HG02870 (cell line): ENCODE data around the gene RBKS.

Experiments
- ATAC-seq: cut with Tn5 transposase; IDR thresholded peaks from one replicate; pipeline ENCODE4 v1.9.1; 2021; ENCODE audit warnings: mild to moderate bottlenecking, moderate library complexity; ENCODE audit not compliant: unreplicated experiment

The RBKS gene

DNA sequence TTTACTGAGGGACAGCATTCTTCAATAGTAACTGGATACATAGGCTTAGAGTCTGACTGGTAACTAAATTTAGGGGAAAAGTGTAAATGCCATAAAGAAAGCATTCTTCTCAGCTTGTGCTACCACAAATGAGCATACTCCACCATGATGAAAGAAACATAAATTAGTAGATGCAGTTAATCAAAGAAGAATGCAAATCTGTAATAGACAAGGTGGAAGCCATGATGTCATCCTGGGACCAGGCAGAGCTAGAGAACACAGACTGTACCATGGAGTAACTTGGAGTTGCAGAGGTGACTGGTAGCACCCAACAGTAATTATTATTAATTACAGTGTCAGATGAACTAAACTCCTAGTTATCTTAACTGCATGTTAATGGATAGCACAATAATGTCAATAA lies 51.7 kb downstream of the RBKS start:
- no peak for ATAC-seq

DNA sequence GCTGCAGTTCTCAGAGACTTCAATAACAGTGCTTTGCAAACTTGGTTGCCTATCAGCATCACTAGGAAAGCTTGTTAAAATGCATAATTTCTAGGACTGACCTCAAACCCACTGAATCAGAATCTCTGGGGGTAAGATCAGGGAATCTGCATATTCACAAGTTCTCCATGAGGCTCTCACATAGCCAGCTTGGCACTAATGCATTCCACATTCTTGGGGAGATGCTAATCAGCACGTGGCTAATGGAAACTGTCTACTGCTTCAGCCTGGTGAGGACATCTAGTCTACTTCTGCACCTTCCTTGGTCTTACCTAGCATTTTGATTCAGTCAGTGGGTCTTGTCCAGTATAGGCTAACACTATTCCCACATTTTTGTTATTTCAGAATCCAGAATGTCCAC lies 56.3 kb downstream of the RBKS start:
- ATAC-seq: no peak

DNA sequence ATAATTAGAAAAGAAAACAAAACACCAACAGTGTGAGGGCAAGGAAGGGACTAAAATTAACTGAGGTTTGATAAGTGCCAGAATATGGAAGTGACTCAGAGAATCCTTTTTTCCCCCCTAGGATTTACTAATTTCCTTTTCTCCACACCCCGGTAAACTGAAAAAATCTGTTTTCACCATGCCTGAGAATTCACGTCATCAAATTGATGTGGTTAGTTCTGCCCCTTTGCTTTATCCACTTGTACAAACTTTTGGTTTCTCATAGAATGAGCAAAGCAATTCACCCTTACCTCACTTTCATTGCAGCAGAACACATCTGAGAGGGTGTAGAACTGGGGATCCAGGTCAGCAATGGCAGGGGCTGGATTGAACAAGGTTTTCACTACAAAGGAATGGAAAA lies 57.8 kb downstream of the RBKS start:
- ATAC-seq: no peak

DNA sequence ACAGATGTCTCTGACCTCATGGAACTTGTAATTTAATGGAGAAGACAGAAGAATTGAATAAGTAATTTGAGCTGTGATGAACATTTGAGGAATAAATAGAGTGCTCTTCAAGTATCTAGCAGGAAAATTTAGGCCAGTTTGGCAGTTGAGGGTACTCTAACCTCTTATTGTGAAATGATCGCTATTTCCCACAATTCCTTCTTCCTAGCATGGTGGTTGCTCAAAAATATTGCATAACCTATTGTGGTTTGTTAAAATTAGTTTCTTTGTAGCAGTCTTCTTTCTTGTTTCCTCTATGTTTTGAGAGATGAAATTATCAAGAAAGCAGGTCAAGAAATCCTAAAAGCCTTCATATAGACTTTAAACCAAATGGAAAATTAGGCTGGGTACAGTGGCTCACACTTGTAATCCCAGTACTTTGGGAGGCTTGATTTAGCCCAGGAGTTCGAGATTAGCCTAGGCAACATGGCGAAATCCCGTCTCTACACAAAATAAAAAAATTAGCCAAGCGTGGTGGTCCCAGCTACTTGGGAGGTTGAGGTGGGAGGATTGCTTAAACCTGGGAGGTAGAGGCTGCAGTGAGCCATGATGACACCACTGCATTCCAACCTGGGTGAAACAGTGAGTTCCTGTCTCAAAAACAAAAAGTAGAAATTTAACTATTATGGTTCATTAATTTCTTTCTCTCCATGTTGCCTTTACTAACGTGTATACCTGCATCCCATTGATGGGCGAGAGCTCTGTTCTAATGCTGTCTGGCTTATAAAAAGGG lies 58.7 kb downstream of the RBKS start:
- ATAC-seq: no peak

DNA sequence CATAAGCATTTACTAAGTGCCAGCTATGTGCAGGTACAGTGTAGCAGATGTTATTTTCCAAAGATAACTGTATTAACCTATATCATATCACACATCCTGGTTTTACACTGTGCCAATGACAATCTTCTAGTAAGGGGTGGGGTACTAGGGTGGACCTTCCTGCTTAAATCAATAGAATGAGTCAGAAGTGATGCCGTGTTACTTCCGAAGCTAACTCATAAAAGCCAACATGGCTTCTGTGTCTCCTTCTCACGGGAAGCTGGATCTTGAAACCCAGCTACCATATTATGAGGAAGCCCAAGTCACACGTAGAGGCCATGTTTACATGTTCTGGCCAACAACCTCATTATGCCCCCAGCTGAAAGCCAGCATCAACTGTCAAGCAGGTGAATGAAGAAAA lies 59.5 kb downstream of the RBKS start:
- no peak for ATAC-seq

DNA sequence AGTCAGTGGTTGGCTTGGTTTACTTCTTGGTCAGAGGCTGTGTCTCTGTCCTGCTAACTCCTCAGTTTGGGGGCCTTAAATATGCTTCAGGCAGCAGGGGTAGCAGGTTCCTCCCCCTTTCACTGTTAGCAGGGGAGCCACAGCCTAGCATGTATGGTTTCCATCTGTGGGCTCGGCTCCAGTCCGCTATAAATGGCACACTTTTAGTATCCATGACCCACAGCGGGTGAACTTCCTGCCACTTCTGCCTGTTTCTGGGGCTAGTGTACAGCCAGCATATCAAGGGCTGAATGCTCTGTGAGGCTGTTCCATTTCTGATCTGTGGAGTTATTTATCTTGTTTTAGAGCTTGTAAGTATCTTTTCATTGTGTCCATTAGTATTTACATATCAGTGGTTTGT lies 60.4 kb downstream of the RBKS start:
- no peak for ATAC-seq

DNA sequence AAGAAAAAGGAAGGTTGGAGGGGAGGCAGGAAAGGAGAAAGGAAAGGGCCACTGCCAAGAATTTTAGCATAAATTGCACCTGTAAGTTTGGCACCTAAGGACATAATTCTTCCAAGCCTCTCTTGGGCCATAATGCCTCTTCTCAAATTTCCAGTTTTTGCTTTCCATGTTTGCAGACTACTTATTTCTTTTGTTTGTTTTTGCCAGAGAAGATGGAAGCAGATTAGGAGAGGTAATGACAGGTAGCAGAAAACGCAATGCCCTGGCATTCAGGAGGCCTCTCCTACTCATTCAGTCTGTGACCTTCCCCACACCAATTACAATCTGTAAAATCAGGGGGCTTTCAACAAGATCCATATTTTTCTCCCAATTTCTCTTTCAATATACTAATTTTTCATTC lies 61.9 kb downstream of the RBKS start:
- ATAC-seq: no peak

DNA sequence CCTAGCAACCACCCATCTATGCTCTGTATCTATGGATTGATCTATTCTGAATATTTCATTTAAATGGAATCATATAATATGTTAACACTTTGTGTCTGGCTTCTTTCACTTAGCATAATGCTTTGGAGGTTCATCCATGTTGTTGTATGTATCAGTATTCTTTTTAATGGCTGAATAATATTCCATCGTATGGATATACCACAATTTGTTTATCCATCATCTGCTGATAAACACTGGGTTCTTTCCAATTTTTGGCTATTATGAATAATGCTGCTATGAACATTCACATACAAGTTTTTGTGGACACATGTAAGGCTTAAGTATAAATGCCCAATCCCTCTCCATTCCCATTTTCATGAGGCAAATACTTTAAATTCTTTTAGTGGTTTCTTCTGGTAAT lies 65.8 kb downstream of the RBKS start:
- no peak for ATAC-seq

DNA sequence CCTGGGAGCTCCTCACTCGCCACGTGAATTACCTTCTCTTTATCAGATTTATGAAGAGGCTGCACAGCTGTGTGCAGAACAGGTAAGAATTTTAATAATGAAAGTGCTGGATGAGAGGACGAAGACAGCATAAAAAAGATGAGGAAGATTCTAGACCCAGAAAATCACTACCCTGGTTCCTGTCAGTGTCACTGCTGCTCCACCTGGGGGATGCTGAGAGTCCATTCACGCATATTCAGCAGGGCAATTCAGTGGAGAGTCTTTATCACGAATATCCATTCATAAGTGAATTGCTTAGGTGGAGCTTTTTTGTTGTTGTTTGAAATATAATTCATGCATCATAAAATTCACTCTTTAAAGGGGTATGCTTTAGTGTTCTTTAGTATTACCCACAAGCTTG lies 66.6 kb downstream of the RBKS start:
- ATAC-seq: no peak

DNA sequence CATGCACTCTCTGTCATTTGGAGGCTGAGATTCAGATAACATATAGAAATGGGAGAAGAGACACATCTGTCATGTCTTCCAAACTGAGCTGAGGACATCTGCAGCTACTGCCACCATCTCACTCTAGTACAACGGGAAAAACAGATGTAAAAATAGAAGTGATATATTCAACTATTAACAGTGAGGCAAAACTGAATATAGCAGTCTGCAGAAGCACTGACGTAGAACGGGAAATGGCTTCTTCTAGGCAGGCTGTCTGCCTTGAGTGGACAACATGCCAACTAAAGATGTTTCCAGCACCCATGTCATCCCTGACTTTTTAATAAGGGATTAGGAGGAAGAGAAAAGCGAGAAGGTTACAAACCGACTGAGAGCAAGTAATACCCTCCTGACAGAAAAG lies 67.1 kb downstream of the RBKS start:
- ATAC-seq: no peak

DNA sequence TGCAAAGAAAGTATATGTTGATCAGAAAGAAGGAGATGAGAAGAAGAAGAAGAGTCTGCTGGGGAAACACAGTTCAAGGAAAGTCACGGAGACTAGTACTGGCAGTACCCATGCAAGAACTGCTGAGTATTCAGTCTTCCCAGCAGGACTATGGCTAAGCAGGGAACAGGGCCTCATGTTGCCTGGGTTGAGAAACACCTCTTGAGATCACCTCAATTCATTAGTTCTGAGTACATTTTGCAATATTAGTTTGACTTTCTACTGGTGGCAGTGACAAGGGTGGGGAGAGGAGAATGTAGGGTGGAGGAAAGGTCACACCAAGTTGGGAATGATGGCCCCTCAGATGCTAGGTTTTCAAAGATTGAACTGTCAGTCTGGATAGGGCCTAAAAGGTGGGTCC lies 68.1 kb downstream of the RBKS start:
- ATAC-seq: no peak

DNA sequence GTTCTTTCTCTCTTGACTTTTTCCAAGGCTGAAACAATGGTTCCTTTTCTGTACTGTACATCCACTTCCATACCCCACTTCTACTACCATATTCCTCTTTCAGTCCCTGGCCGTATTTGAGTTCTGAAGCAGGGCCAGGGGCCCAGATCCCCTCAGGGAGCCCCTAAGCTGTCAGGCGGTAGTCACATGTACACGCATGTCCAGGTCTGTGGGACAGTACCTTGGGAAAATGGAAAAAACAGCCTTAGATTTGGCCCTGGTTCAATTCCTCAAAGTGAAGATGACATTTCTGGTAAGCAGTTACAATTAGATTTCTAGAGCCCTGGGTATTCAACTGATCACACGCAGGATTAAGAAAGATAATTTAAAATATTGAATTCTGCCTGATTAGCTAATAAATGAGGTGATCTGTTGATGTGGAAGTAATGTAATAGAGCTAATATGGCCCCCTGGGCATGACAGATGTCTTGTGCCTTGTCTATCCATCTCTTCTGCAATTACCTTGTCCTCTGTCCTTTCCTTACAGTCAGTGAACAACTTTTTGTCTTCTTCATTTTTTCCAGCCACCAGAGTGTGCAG lies 74.2 kb downstream of the RBKS start:
- ATAC-seq: no peak

DNA sequence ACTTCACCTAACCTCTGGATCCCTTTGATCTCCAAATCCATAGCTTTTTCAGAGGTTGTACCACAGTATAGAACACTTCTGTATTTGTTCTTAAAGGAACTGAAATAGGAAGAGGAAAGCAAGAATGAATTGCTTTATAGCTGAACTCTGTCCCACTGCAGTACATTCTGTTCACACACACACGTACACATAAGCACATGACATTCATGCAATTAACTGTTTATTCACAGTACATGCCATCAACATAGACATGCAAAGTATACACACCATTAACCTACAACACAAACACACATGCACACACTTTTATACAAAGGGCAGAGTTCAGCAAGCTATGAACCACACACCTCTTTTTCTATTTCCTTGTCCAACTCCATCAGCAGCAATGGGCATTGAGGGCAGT lies 75.4 kb downstream of the RBKS start:
- ATAC-seq: no peak

DNA sequence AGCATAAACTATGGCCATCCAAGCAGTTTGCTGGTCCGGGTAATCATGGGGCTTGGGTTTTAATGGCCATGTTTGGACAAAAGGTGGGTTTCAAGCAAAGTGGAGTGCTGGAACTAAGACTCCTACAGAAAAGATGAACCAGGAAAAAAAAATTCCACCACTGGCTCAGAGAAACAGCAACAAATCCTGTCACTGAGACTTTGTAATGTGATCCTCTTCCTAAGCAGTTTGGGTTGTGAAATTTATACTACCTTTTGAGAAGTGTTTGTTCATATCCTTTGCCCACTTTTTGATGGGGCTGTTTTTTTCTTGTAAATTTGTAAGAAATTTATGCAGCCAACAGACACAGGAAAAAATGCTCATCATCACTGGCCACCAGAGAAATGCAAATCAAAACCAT lies 78.4 kb downstream of the RBKS start:
- ATAC-seq: no peak

DNA sequence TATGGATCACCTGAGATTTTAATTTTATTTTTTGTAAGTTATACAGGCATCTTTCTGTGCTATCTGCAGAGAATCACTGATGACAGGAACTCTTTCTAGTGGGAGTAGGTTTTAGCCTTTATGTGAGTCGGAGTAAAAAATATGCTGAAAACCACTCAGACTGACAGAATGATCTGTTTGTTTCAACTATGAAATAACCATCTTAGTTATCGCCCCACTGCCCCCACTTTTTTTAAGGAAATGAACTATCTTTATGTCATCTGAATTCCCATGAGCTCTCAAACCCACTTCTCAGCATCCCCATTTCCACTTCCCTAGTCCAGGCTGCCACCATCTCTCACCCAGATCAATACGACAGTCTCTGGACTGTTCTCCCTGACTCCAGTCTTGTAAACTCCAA lies 79.7 kb downstream of the RBKS start:
- ATAC-seq: no peak

DNA sequence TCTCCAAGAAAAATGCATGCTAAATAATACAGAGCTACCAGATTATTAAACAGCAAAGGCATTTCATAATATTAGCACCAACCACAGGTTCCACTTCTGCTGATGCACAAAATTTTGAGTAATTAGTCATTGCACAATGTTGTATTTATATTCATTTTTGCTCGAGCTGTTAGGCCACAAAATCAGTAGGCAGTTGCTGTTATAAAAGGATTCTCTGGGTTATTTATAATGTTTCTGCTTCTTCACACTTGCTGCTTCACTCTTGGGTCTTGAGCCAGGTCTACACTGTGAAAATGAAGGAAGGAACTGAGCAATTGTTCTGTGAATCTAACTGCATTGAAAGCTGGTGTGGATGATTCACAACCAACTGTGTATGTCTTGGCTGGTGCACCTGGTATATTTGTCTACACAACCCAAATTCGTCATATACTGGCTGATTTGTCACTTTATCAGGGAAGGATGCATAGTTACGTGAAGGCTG lies 80.4 kb downstream of the RBKS start:
- ATAC-seq: no peak

DNA sequence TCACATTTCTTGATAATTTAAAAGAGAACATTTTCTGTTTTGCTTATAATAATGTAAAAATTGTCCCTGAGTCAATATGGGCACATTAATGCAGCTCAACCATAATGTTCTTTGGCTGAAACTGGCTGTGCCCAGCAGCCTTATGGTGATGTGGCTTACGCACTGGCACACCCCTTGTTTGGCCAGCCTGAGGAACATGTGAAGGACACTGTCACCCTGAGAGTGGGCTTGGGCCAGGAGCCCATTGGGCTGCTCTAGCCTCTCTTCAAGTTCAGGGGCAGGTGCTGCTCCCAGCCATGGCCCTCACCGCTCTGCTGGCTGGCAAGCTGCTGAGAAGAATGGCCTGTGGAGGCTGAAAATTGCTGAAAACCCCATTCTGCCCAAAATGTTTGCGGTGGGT lies 81.2 kb downstream of the RBKS start:
- ATAC-seq: no peak

DNA sequence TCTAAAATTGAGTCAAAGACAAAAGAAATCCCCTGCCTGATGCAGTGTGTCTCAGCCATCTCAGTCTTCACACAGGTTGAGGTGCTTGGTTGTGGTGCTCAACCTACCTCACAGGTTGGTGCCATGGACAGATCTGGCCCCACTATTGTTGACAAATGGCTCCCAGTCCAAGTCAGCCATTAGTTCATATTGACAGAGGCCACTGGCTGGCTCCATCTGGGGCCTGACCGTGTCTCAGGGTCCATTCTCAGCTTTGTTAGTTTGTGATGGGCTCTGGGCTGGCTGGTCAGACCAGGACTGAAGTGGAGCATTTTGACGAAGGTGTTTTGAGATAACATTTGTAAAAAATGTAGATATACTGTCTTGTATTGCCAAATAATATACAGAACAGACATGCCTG lies 81.8 kb downstream of the RBKS start:
- no peak for ATAC-seq

DNA sequence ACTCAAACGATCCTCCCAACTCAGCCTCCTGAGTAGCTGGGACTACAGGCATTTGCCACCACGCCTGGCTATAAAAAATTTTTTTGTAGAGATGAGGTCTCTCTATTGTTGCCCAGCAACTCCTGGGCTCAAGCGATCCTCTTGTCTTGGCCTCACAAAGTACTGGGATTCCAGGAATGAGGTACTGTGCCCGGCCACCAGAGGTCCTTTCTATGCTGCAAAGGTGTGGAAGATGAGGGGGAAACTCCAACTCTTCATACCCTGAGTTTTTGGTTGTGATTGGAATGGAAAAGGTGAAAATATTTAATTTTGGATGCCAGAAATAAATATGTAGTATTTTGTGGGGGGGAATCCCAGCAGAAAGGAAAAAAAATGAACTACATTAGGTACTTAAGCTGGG lies 82.7 kb downstream of the RBKS start:
- no peak for ATAC-seq

DNA sequence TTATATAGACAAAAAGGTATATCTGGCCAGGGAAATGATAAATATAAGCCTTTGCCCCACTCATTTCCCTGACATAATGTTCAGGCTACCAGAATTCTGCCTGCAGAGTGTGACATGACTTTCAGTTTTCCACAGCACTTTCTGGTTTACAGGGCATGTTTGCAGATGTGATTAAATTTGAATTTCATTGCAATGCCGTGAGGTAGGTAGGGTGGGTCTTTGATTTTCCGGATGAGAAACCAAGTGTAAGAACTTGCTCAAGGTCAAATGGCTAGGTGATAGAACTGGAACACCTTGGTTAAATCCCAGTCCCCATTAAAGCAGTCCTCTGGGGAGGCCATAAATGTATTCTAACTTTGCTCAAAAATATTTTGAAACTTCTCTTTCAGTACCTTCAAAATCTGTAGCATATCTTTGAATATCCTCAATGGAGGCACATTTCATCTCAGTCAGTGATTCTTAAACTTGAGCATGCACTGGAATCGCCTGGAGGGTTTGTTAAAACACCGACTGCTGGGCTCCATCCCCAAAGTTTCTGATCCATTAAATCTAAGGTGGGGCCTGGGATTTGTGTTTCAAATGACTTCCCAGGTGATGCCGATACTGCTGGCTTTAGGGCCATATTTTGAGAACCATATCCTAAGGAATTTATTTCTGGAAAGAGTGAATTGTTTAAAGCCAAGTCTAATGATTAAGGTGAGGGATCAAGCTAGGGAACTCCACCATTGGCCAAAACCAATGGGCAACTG lies 83.7 kb downstream of the RBKS start:
- ATAC-seq: no peak

DNA sequence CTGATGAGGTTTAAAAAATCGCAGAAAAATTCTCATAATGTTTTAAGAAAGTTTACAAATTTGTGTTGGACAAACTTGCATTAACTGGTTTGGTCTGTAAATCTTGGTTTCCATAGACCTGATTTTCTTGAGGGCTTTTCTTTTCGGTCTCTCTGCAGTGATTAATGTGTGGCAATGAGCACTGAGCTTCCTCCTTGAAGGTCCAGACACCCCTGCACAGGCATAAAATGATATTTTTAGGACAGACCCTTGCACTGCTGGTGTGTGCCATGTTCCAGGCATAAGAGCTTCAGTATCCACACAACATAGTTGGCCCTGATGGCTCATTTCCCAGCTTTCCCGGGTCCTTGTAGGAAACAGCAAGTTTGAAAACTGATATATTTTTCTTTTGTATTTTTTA lies 85.0 kb downstream of the RBKS start:
- ATAC-seq: no peak

DNA sequence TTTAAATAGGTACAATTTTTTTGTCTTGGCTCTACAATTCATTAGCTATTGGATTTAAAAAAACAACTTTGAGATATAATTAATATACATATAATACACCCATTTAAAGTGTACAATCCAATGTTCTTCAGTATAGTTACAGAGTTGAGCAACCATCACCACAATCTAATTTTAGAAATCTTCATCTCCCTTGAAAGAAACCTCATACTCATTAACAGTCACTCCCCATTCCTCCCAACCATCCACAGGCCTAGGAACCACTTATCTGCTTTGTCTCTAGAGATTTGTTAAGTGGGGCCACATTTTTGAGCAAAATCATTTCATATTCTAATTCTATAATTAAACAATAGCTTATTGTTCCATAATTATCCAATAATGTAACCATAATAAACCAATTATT lies 86.0 kb downstream of the RBKS start:
- ATAC-seq: no peak
